ENCODE measurements around the gene THOC1. TPM values are rescaled to one million over a fixed set of nuclear protein-coding genes. Genes with fewer than 3 reads are reported as not detected.

THOC1 gene, protein sequence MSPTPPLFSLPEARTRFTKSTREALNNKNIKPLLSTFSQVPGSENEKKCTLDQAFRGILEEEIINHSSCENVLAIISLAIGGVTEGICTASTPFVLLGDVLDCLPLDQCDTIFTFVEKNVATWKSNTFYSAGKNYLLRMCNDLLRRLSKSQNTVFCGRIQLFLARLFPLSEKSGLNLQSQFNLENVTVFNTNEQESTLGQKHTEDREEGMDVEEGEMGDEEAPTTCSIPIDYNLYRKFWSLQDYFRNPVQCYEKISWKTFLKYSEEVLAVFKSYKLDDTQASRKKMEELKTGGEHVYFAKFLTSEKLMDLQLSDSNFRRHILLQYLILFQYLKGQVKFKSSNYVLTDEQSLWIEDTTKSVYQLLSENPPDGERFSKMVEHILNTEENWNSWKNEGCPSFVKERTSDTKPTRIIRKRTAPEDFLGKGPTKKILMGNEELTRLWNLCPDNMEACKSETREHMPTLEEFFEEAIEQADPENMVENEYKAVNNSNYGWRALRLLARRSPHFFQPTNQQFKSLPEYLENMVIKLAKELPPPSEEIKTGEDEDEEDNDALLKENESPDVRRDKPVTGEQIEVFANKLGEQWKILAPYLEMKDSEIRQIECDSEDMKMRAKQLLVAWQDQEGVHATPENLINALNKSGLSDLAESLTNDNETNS
- total RNA-seq, result 35.4 and 54.7 TPM in 2 replicates

DNA sequence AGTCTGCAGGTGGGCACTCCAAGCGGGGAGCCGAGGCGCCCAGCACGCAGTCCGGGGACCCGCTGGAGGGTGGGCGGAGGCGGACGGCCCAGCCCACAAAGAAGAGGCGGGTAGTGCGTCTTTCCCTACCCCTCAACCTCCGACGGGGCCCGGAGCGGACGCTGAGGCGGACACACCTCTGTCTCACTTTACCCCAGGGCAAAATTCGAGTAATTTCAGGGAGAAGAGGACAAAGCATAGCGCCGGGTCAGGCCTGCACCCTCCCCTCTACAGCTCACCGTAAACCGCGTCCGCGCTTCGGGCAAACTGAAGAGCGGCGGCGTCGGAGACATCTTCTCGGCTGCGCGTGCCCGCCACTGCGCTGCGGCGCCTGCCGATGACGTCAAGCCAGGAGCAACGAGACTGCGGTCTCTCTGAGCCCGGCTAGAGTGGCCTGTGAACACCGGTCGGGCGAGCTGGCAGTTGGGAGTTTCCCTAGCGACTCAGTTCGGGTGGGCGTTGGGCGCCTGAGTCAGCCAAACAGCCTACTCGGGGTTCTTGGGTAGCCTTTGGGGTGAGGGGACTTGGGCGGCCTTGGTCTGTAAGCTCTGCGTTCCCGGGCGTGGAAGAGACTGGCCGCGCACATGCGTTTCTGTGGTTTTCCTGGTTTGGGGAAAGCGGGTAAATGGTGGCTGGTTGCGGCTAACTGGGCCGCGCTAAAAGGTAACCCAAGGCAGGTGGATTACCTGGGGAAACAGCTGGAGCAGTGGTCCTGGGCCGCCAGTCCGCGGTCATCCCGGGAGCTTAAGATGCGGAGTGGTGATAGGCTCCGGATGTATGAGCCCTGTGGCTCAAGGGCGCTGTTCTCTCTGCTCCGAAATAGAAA is at the start of gene THOC1:
Gene THOC1 (minus strand): TSS at position 360 of the 865 bp plus-strand sequence. CDS start 28 bp downstream, at position 332.

Other genes with a start within 250 kb of the THOC1 start
- gene TUBB8B, start 218.4 kb downstream of the THOC1 start, total RNA-seq, result not detected in 2 replicates
- gene USP14, start 109.5 kb downstream of the THOC1 start, total RNA-seq, result 28.6 and 34.0 TPM in 2 replicates
- gene COLEC12, start 232.7 kb upstream of the THOC1 start, total RNA-seq, result 27.1 and 27.9 TPM in 2 replicates